GM12892 (cell line): Measurements from ENCODE around the gene SPATA20.

Source experiments
- DNase-seq: peaks from one replicate; pipeline ENCODE4 v3.0.0; 2011; ENCODE audit not compliant: insufficient read length
- FAIRE-seq: peaks from 2 replicates; lab custom pipeline; 2011; peaks lifted over from hg19 to GRCh38; lab: Jason Lieb, UNC
- POLR2A ChIP-seq: IDR thresholded peaks from 2 replicates; pipeline ENCODE4 v1.6.1; 2011; ENCODE audit warnings: low read depth, low read length, control low read depth
- POLR2AphosphoS5 ChIP-seq: IDR thresholded peaks from 2 replicates; pipeline ENCODE4 v1.6.1; 2011; ENCODE audit warnings: low read depth, low read length, control low read depth
- TAF1 ChIP-seq: IDR thresholded peaks from 2 replicates; pipeline ENCODE4 v1.6.1; 2011; ENCODE audit warnings: low read depth, mild to moderate bottlenecking, control low read depth, low read length, borderline replicate concordance

Gene SPATA20

DNA sequence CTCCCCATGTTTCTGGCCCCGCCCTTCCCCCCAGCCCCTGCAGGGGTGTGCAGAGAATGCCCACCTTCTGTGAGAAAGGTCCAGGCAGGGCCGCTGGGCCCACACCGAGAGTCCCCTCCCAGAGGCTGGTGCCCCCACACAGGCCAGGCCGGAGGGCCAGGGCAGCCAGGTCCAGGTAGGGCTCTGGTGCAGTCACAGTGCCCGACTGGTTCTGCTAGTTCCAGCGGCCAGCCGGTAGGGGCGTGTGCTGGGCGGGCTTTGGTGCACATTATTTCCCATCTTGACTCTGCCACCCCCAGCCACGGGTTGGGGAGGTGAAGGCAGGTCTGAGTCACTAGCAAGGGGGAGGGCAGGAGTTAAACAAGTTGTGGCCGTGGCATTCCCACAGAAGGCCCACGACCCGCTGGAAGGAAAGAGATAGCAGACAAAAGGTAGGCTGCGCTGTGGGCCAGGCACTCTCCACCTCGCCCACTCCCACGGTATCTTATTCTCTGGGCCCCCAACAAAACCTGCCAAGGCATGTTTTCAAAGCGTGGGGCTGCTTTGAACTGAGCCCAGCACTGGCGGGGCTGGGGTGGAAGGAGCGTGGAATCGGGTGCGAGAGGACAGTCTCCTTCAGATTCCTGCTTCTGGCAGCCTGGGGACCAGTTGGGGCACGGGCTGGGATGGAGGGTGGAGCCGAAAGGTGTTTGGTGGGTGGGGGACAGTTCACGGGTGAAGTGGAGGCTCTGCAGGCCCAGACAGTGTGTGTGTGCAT is 12.6 kb upstream of the SPATA20 start:
- TF ChIP-seq POLR2AphosphoS5 (no peak), TAF1 (no peak)
- FAIRE-seq (no peak), DNase-seq (no peak)

DNA sequence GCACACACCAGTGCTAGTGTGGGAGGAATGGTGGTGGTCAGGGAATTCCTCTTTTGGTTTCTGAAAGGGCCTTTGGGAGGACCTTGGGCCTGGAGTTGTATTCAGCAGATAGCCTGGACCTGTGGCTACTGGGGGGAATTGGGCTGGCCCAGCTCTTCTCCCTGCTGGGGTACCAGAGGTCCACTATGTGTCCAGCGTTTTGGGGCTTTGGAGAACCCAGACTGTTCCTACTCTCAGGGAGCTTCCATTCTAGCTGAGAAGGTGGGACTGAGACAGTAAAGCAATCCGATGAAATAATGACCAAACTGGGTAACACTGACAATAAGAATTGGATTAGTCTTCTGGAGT is 12.0 kb upstream of the SPATA20 start:
- DNase-seq (no peak), FAIRE-seq (no peak)
- no peak for TF ChIP-seq POLR2AphosphoS5

DNA sequence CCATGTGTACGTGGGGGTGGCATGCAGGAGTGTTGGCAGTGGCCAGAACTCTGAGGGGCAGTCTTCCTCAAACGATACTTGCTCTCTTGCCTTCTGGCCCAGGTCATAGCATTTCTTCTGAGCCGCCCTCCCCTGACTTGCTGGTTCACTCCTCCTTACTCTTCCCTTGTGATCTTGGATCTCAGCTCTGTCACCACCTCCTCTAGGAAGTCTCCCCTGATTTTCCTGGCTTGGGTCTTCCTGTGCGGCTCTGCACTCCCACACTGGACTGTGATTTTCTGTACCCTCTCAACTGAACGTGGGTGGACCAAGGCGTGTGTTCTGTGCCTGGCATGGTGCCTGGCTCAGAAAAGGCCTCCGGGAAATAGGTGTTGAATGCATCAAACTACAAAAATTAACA is 11.6 kb upstream of the SPATA20 start:
- no peak for TF ChIP-seq POLR2AphosphoS5
- FAIRE-seq (no peak), DNase-seq (no peak)

DNA sequence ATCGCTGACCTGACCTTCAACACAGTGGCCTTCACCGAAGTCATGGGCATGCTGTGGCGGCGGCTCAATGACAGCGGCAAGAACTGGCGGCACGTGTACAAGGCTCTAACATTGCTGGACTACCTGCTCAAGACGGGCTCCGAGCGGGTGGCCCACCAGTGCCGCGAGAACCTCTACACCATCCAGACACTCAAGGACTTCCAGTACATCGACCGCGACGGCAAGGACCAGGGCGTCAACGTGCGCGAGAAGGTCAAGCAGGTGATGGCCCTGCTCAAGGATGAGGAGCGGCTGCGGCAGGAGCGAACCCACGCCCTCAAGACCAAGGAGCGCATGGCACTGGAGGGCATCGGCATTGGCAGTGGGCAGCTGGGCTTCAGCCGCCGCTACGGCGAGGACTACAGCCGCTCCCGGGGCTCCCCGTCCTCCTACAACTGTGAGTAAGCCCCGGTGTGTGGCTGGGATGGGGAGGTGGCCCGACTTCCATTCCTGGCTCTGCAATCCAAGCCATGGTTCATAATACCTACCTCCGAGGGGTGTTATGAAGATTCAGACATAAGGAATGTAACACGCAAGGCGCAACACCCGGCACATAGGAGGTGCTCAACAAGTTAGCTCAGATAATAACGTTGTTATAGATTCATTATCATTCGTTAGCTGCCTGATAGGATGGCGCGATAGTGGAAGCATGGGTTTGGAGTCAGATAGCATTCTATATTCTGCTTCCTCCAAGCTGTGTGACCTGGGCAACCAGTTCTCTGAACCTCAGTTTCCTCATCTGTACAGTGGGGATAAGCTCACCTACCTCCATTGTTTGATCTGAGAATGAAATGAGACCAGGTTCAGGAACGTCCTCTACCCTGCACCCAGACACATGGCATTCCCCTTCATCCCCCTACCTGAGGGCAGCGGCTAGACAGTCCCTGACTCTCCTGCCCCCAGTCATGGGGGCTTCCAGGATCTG is 10.0 kb upstream of the SPATA20 start:
- FAIRE-seq (no peak), DNase-seq (no peak)
- TF ChIP-seq POLR2AphosphoS5 (no peak), TAF1 (no peak), POLR2A (no peak)

DNA sequence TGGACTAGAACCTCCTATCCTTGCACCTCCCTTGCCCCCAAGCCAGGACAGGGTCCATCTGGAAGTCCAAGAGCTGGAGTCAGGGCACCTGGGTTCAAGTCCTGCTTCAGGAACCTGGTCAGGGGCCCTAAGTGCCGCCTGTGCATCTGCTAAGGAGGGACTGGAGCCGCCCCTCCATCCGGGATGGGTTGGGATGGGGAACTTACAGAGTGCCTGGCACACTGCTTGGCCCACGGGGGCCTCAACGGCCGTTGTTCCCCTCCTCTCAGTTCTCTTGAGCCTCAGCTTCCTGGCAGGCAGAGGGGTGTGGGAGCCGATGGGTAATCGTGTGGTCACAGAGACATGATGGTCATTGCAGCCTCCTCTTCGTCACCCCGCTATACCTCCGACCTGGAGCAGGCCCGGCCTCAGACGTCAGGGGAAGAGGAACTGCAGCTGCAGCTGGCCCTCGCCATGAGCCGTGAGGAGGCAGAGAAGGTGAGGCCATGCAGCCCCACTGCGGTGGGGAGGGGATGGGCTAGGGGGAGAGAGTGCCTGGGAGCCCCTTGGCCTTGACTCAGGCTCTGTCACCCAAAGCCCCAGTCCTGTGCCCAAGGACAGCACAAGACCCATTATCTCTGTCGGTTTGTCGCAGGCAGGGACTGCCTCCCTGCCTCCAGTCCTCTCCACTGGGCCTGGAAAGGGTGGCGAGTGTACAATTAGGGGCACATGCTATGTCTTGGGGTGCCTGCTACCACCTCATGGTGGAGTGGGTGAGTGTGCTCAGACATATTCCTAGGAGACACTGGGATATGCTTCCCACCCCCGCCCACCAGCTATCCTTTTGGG is 9.0 kb upstream of the SPATA20 start:
- no peak for DNase-seq
- FAIRE-seq: no peak
- no peak for TF ChIP-seq POLR2A
- no peak for TF ChIP-seq POLR2AphosphoS5
- no peak for TF ChIP-seq TAF1

DNA sequence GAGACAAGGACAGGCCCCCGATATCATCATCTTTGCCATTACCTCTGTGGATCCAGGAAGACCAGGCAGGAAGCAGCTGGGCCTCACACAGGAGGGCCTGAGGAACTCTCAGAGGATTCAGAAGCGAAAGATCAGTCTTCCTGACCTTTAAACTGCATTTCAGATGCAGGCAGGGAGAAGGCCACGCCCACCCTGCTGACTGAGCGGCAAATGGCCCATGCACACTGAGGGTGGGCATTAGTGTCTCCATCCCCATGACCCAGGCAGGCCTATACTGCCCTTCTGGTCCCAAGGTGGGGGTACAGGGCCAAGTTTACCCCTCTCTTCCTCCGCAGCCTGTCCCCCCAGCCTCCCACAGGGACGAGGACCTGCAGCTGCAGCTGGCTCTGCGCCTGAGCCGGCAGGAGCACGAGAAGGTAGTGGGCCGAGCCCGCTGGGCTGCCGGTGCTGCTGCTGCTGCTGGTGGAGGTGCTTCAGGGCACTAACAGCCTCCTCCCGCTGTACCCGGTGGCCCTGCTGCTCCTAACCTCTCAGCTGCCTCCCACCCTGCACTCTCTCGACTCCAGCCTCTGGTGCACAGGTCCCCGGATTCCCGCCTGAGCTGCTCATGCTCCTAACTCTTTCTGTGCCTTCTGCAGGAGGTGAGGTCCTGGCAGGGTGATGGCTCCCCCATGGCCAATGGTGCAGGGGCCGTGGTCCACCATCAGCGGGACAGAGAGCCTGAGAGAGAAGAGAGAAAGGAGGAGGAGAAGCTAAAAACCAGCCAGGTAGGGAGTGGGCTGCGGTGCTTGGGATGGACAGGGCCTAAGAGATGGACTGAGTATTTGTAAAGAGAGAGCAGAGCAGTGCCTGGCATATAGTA is 8.2 kb upstream of the SPATA20 start:
- TF ChIP-seq POLR2A (no peak), TAF1 (no peak), POLR2AphosphoS5 (no peak)
- FAIRE-seq (no peak), DNase-seq (no peak)

DNA sequence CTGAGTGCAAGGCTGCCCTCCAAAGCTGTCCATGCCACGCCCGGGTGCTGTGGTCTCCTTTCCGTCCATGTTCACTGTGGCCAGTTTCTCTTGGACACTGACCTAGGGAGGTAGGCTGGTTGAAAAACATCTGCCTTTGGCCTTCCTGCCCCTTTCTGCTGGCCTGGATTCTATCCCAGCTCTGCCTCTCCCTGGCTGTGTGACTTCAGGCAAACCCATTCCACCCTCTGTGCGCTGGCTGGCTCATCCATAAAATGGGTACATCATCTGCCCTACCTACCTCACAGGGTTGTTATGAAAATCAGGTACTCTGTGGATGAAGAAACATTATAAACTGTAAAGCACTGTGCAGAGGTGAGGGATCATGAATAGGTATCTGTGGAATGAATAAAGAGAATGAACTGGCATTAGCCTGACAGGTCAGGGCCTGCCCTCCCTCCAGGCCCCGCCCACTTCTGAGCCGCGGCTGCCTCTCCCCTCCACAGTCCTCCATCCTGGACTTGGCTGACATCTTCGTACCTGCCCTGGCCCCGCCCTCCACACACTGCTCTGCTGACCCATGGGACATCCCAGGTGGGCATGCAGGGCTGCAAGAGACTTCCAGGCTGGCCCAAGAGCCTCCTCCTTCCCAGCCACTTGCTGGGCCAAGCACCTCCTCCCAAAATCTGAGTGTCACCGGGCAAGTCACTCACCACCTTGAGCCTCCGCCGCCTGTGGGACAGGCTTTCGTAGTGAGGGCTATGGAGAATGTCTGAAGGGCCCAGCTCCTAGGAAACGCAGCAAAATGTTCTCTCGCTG is 7.0 kb upstream of the SPATA20 start:
- no peak for FAIRE-seq
- no peak for TF ChIP-seq TAF1

DNA sequence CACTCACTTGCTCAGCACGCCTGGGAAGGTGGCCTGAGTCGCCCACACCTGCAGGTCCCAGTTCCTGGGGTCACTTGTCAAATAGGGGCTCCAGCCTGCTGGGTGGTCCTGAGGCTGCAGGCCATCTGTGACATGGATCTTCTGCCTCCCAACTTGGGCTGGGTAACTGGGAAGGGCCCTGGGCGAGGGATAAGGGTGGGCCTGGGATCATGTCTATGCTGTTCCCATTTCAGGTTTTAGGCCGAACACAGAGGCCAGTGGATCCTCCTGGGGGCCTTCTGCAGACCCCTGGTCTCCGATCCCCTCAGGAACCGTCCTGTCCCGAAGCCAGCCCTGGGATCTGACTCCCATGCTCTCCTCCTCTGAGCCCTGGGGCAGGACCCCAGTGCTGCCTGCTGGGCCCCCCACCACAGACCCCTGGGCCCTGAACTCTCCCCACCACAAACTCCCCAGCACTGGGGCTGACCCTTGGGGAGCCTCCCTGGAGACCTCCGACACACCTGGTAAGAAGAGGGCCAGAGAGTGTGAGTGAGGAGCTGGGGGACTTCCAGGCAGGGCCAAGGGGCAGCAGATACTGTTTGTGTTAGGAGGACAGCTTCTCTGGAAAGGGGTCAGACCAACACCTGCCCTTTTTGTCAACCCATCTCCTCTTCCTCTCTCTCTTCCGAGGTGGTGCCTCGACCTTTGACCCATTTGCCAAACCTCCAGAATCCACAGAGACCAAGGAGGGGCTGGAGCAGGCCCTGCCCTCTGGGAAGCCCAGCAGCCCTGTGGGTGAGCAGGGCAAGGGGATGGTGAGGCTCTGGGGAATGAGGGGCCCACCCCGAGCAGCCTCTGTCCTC is 6.2 kb upstream of the SPATA20 start:
- FAIRE-seq (no peak), DNase-seq (no peak)
- TF ChIP-seq POLR2A (no peak), POLR2AphosphoS5 (no peak), TAF1 (no peak)

More for the DNA sequence above, 7.0 kb upstream of the SPATA20 start:
- DNase-seq: no peak

DNA sequence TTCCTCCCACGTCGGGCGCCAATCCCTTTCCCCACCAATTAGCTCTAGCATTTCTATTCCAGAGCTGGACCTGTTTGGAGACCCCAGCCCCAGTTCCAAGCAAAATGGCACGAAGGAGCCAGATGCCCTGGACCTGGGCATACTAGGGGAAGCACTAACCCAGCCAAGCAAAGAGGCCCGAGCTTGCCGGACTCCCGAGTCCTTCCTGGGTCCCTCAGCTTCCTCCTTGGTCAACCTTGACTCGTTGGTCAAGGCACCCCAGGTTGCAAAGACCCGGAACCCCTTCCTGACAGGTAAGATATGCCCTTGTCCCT is 5.6 kb upstream of the SPATA20 start:
- no peak for FAIRE-seq
- TF ChIP-seq TAF1 (no peak), POLR2AphosphoS5 (no peak), POLR2A (no peak)
- DNase-seq: no peak
